SK-N-SH treated with all-trans-retinoic acid at 6 μM for 48 hours (cell line): ENCODE data around the gene FOXQ1.

ENCODE experiments used
- ATAC-seq: fragments of 200-7000 bp; cut with Tn5 transposase; 3 replicates; pipeline ENCODE4 v1.9.1; 2020; ENCODE audit warnings: mild to moderate bottlenecking, moderate library complexity
- ARNTL ChIP-seq: fragments of 450-650 bp; formaldehyde crosslinking; IDR thresholded peaks from 2 replicates; pipeline ENCODE4 v1.5.0; 2020; ENCODE audit warnings: low read depth, mild to moderate bottlenecking, moderate library complexity, borderline replicate concordance
- BACH2 ChIP-seq: fragments of 250-450 bp; sonication (Bioruptor Pico); IDR thresholded peaks from 2 replicates; pipeline ENCODE4 v1.9.0; 2021; ENCODE audit warnings: mild to moderate bottlenecking, borderline replicate concordance
- CSDC2 ChIP-seq: fragments of 250-450 bp; sonication (Bioruptor Pico); IDR thresholded peaks from 2 replicates; pipeline ENCODE4 v1.5.0; 2020; ENCODE audit warnings: mild to moderate bottlenecking, moderate library complexity
- CSRNP3 ChIP-seq: fragments of 250-450 bp; sonication (Bioruptor Pico); IDR thresholded peaks from 2 replicates; pipeline ENCODE4 v1.5.1; 2021; ENCODE audit warnings: mild to moderate bottlenecking, moderate library complexity
- ESRRG ChIP-seq: fragments of 250-450 bp; sonication (Bioruptor Pico); IDR thresholded peaks from 2 replicates; pipeline ENCODE4 v1.6.1; 2021; ENCODE audit warnings: mild to moderate bottlenecking
- GLIS3 ChIP-seq: fragments of 250-450 bp; sonication (Bioruptor Pico); IDR thresholded peaks from 2 replicates; pipeline ENCODE4 v1.5.0; 2020; ENCODE audit warnings: mild to moderate bottlenecking, moderate library complexity
- OSR1 ChIP-seq: fragments of 250-450 bp; sonication (Bioruptor Pico); IDR thresholded peaks from 2 replicates; pipeline ENCODE4 v1.8.0; 2022; ENCODE audit warnings: moderate library complexity, mild to moderate bottlenecking, inconsistent platforms
- PPARA ChIP-seq: fragments of 250-450 bp; sonication (Bioruptor Pico); IDR thresholded peaks from 2 replicates; pipeline ENCODE4 v1.5.0; 2020; ENCODE audit warnings: mild to moderate bottlenecking, borderline replicate concordance
- RARB ChIP-seq: fragments of 250-450 bp; sonication (Bioruptor Pico); IDR thresholded peaks from 2 replicates; pipeline ENCODE4 v1.8.0; 2021; ENCODE audit warnings: mild to moderate bottlenecking, moderate library complexity
- SNAI2 ChIP-seq: fragments of 250-450 bp; sonication (Bioruptor Pico); IDR thresholded peaks from 2 replicates; pipeline ENCODE4 v1.5.0; 2020; ENCODE audit warnings: mild to moderate bottlenecking, moderate library complexity
- TCF4 ChIP-seq: fragments of 250-450 bp; sonication (Bioruptor Pico); IDR thresholded peaks from 2 replicates; pipeline ENCODE4 v1.8.0; 2021; ENCODE audit warnings: mild to moderate bottlenecking, moderate library complexity, borderline replicate concordance
- TOX ChIP-seq: fragments of 250-450 bp; sonication (Bioruptor Pico); IDR thresholded peaks from 2 replicates; pipeline ENCODE4 v1.8.0; 2021; ENCODE audit warnings: mild to moderate bottlenecking, moderate library complexity, borderline replicate concordance
- ZC3H10 ChIP-seq: fragments of 250-450 bp; sonication (Bioruptor Pico); IDR thresholded peaks from 2 replicates; pipeline ENCODE4 v1.5.1; 2021; ENCODE audit warnings: mild to moderate bottlenecking, moderate library complexity
- ZFP3 ChIP-seq: fragments of 250-450 bp; sonication (Bioruptor Pico); IDR thresholded peaks from 2 replicates; pipeline ENCODE4 v1.5.0; 2020; ENCODE audit warnings: mild to moderate bottlenecking, moderate library complexity
- ZNF565 ChIP-seq: fragments of 450-650 bp; formaldehyde crosslinking; conservative IDR thresholded peaks from 2 replicates; pipeline ENCODE4 v1.5.0; 2020; ENCODE audit warnings: low read depth, mild to moderate bottlenecking, moderate library complexity
- ZNF70 ChIP-seq: fragments of 450-650 bp; formaldehyde crosslinking; IDR thresholded peaks from 2 replicates; pipeline ENCODE4 v1.5.0; 2020; ENCODE audit warnings: mild to moderate bottlenecking, moderate library complexity
- ZNF8 ChIP-seq: fragments of 450-650 bp; formaldehyde crosslinking; IDR thresholded peaks from 2 replicates; pipeline ENCODE4 v1.5.0; 2020; ENCODE audit warnings: mild to moderate bottlenecking, moderate library complexity
- TF ChIP-seq, protein P1 (sequence below): fragments of 250-450 bp; sonication (Bioruptor Pico); IDR thresholded peaks from 2 replicates; pipeline ENCODE4 v1.8.0; 2021; ENCODE audit warnings: low read depth, mild to moderate bottlenecking, moderate library complexity, borderline replicate concordance
- TF ChIP-seq, protein P2 (sequence below): fragments of 250-450 bp; sonication (Bioruptor Pico); IDR thresholded peaks from 2 replicates; pipeline ENCODE4 v1.5.1; 2020; ENCODE audit warnings: low read depth, mild to moderate bottlenecking, moderate library complexity
- TF ChIP-seq, protein P3 (sequence below): fragments of 250-450 bp; sonication (Bioruptor Pico); IDR thresholded peaks from 2 replicates; pipeline ENCODE4 v1.5.0; 2020; ENCODE audit warnings: mild to moderate bottlenecking, moderate library complexity

Gene FOXQ1

DNA sequence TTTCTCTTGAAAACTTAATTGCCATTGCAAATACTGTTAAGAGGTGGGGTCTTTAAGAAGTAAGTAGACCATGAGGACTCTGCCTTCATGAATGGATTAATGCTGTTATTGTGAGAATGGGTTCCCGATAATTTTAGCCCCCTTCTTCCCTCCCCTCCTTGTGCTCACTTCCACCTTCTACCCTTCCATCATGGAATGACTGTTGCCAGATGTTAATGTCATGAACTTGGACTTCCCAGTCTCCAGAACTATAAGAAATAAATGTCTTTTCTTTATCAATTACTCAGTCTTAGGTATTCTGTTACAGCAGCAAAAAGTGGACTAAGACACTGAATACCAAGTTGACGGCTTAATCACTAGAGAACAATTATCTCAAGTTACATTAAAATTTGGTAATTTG, 5.8 kb upstream of the FOXQ1 start:
- TF ChIP-seq TCF4 (CRISPR knock-in tag), result no peak
- no peak for TF ChIP-seq ARNTL (CRISPR knock-in tag)
- no peak for TF ChIP-seq CSRNP3 (CRISPR knock-in tag)
- TF ChIP-seq ZNF70 (CRISPR knock-in tag), result no peak
- TF ChIP-seq ZFP3 (CRISPR knock-in tag), result no peak
- TF ChIP-seq GLIS3 (CRISPR knock-in tag), result no peak
- TF ChIP-seq RARB (CRISPR knock-in tag), result no peak
- TF ChIP-seq, all 23 proteins: peak for 0

GRCh38 chr6:1309366-1309765, 2.5 kb upstream of the FOXQ1 start:
- ATAC-seq, result no peak
- no peak for TF ChIP-seq ARNTL (CRISPR knock-in tag)
- TF ChIP-seq TOX (CRISPR knock-in tag), result no peak
- TF ChIP-seq, protein P1, sequence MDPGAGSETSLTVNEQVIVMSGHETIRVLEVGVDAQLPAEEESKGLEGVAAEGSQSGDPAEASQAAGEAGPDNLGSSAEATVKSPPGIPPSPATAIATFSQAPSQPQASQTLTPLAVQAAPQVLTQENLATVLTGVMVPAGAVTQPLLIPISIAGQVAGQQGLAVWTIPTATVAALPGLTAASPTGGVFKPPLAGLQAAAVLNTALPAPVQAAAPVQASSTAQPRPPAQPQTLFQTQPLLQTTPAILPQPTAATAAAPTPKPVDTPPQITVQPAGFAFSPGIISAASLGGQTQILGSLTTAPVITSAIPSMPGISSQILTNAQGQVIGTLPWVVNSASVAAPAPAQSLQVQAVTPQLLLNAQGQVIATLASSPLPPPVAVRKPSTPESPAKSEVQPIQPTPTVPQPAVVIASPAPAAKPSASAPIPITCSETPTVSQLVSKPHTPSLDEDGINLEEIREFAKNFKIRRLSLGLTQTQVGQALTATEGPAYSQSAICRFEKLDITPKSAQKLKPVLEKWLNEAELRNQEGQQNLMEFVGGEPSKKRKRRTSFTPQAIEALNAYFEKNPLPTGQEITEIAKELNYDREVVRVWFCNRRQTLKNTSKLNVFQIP, result no peak
- TF ChIP-seq SNAI2 (CRISPR knock-in tag), result no peak

More for the DNA sequence above, 5.8 kb upstream of the FOXQ1 start:
- ATAC-seq, result no peak

DNA sequence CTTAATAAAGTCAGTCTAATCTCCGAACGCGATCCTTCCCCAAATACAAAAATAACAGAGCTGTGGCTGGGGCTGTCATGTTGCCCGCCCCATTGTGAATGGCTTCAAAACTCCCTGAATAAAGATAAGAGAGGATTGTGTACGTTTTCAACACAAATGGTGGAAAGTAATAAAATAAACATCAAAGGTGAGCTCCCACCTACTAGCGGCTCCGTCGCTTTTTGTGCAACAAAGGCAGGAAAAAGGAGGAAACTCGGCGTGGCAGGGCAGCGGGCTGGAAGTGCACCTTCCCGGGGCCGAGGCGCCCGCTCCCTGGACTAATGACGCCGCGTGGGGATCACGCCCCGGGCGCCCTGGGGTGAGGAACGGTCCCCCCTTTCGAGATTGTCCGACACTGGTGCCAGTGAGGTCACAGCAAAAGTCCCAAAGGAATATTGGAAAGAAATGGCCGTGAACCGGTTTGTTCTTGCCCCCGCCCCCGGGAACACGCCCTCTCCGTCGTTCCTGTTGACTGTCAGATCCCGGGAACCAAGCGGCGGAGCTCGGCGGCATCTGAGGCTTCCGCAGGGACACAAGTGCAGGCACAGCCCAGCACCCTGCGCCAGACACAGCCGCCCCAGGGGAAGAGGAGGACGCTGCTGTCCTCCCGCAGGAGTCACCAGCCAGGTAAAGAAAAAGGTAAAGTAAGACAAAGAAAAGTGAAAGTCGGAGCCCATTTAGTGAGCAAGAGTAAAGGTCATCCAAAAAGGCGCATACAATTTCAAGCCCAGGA, 1.1 kb upstream of the FOXQ1 start:
- no peak for ATAC-seq

GRCh38 chr6:1312203-1312472, 240 bp downstream of the FOXQ1 start:
- ATAC-seq, result no peak

More for the DNA sequence above, 1.1 kb upstream of the FOXQ1 start:
- no peak for TF ChIP-seq GLIS3 (CRISPR knock-in tag)
- TF ChIP-seq OSR1 (CRISPR knock-in tag), result no peak
- TF ChIP-seq TOX (CRISPR knock-in tag), result no peak
- no peak for TF ChIP-seq ZNF8
- TF ChIP-seq PPARA, result no peak
- no peak for TF ChIP-seq CSRNP3 (CRISPR knock-in tag)
- TF ChIP-seq, protein P2, sequence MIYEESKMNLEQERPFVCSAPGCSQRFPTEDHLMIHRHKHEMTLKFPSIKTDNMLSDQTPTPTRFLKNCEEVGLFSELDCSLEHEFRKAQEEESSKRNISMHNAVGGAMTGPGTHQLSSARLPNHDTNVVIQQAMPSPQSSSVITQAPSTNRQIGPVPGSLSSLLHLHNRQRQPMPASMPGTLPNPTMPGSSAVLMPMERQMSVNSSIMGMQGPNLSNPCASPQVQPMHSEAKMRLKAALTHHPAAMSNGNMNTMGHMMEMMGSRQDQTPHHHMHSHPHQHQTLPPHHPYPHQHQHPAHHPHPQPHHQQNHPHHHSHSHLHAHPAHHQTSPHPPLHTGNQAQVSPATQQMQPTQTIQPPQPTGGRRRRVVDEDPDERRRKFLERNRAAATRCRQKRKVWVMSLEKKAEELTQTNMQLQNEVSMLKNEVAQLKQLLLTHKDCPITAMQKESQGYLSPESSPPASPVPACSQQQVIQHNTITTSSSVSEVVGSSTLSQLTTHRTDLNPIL (CRISPR knock-in tag), result no peak
- no peak for TF ChIP-seq TCF4 (CRISPR knock-in tag)
- no peak for TF ChIP-seq SNAI2 (CRISPR knock-in tag)
- TF ChIP-seq BACH2 (CRISPR knock-in tag), result no peak
- TF ChIP-seq RARB (CRISPR knock-in tag), result no peak
- no peak for TF ChIP-seq ESRRG (CRISPR knock-in tag)
- TF ChIP-seq ZFP3 (CRISPR knock-in tag), result no peak

DNA sequence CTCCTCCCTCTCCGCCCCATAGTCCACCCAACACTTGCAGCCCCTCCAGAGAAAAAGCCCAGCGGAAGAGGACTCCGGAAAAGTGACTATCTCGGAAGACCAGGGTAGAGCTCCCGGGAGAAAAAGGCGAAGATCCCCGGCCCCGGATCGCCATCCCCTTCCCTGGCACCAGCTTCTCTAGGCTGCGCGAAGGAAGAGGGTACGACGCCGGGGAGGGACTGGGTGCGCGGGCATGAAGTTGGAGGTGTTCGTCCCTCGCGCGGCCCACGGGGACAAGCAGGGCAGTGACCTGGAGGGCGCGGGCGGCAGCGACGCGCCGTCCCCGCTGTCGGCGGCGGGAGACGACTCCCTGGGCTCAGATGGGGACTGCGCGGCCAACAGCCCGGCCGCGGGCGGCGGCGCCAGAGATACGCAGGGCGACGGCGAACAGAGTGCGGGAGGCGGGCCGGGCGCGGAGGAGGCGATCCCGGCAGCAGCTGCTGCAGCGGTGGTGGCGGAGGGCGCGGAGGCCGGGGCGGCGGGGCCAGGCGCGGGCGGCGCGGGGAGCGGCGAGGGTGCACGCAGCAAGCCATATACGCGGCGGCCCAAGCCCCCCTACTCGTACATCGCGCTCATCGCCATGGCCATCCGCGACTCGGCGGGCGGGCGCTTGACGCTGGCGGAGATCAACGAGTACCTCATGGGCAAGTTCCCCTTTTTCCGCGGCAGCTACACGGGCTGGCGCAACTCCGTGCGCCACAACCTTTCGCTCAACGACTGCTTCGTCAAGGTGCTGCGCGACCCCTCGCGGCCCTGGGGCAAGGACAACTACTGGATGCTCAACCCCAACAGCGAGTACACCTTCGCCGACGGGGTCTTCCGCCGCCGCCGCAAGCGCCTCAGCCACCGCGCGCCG, 822 bp downstream of the FOXQ1 start:
- TF ChIP-seq GLIS3 (CRISPR knock-in tag) (no peak), ZNF70 (CRISPR knock-in tag) (no peak), ZNF565 (CRISPR knock-in tag) (no peak), ARNTL (CRISPR knock-in tag) (no peak), CSDC2 (CRISPR knock-in tag) (no peak), ZC3H10 (CRISPR knock-in tag) (no peak), SNAI2 (CRISPR knock-in tag) (no peak), RARB (CRISPR knock-in tag) (no peak), CSRNP3 (CRISPR knock-in tag) (no peak), ZNF8 (no peak)
- TF ChIP-seq, protein P3, sequence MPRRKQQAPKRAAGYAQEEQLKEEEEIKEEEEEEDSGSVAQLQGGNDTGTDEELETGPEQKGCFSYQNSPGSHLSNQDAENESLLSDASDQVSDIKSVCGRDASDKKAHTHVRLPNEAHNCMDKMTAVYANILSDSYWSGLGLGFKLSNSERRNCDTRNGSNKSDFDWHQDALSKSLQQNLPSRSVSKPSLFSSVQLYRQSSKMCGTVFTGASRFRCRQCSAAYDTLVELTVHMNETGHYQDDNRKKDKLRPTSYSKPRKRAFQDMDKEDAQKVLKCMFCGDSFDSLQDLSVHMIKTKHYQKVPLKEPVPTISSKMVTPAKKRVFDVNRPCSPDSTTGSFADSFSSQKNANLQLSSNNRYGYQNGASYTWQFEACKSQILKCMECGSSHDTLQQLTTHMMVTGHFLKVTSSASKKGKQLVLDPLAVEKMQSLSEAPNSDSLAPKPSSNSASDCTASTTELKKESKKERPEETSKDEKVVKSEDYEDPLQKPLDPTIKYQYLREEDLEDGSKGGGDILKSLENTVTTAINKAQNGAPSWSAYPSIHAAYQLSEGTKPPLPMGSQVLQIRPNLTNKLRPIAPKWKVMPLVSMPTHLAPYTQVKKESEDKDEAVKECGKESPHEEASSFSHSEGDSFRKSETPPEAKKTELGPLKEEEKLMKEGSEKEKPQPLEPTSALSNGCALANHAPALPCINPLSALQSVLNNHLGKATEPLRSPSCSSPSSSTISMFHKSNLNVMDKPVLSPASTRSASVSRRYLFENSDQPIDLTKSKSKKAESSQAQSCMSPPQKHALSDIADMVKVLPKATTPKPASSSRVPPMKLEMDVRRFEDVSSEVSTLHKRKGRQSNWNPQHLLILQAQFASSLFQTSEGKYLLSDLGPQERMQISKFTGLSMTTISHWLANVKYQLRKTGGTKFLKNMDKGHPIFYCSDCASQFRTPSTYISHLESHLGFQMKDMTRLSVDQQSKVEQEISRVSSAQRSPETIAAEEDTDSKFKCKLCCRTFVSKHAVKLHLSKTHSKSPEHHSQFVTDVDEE (CRISPR knock-in tag), result no peak
- TF ChIP-seq, all 23 proteins: peak for 0
- no peak for ATAC-seq

More at GRCh38 chr6:1312203-1312472, 240 bp downstream of the FOXQ1 start:
- TF ChIP-seq ZC3H10 (CRISPR knock-in tag), result no peak
